ENCODE measurements around the gene ZNF438. TPM values are rescaled to one million over a fixed set of nuclear protein-coding genes. Genes with fewer than 3 reads are reported as not detected.

ZNF438 gene
- total and polyA plus RNA-seq, 2 of the 4 experiments (the other 2 are of a cell fraction) = 1.8 to 2.9 TPM

DNA sequence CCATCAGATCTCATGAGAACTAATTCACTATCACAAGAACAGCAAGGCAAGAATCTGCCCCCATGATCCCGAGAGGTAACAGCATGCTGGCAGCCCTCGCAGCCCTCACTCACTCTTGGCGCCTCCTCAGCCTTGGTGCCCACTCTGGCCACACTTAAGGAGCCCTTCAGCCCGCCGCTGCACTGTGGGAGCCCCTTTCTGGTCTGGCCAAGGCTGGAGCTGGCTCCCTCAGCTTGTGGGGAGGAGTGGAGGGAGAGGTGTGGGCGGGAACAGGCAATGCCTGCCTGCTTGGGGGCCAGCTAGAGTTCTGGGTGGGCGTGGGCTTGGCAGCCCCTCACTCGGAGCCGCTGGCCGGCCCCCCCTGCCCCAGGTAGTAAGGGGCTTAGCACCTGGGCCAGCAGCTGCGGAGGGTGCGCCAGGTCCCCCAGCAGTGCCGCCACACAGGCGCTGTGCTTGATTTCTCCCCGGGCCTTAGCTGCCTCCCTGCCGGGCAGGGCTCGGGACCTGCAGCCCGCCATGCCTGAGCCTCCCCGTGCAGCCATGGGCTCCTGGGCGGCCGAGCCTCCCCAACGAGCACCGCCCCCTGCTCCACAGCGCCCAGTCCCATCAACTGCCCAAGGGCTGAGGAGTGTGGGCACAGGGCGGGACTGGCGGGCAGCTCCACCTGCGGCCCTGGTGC is 24.0 kb upstream of the ZNF438 start:
- ChIA-PET POLR2A (ENCODE audit: unreplicated experiment) (no interaction called here), CTCF (no interaction called here)
- no peak overlapping the region for H3K4me3 ChIP-seq (ENCODE audit: insufficient read depth, low read depth, low read length)
- H3K27ac ChIP-seq (ENCODE audit: insufficient read depth, low read length) = no peak overlapping the region
- H3K9ac ChIP-seq (ENCODE audit: low read depth, low read length) = no peak overlapping the region
- no peak overlapping the region for H4K8ac ChIP-seq (ENCODE audit: low read depth in 2 of 2, low read length in 2 of 2)
- H3K9me3 ChIP-seq (ENCODE audit: control insufficient read depth, insufficient read depth, low read length) = peaks cover 11% of the 10 kb centered on the region
- no peak overlapping the region for H4K5ac ChIP-seq (ENCODE audit: low read depth, low read length)
- BruUV-seq (replicated peaks) = no TSS peak
- H2AK5ac ChIP-seq (ENCODE audit: low read depth, low read length) = no peak overlapping the region
- WGBS, 2 experiments (ENCODE audit: extremely low coverage in 2 of 2, insufficient read length in 1 of 2) = 92% methylated on average over 17 of the region's 27 CpGs; no CpG with 5 or more reads in 1 of the 2 experiments
- no peak overlapping the region for H2BK5ac ChIP-seq (ENCODE audit: low read depth, low read length, poor library complexity, severe bottlenecking)
- no peaks in the 10 kb centered on the region for H3K27me3 ChIP-seq (ENCODE audit: control insufficient read depth, insufficient read depth, low read length)
- no peak overlapping the region for H2BK20ac ChIP-seq (ENCODE audit: low read depth, low read length)
- intact Hi-C loops (cut with micrococcal nuclease) = no loop called here
- H3K4me2 ChIP-seq (ENCODE audit: low read depth, low read length) = no peak overlapping the region
- H3K36me3 ChIP-seq (ENCODE audit: control insufficient read depth, insufficient read depth, low read length) = no peaks in the 10 kb centered on the region
- H2BK15ac ChIP-seq (ENCODE audit: low read depth, low read length) = no peak overlapping the region
- H2BK120ac ChIP-seq (ENCODE audit: low read depth, low read length) = no peak overlapping the region
- no peaks in the 10 kb centered on the region; the same call in 1 of the 2 replicates for H3K4me1 ChIP-seq (ENCODE audit: control insufficient read depth, insufficient read depth, low read length)
- no peaks in the 10 kb centered on the region for H3K79me1 ChIP-seq (ENCODE audit: low read depth in 1 of 2, low read length in 2 of 2)
- no peak overlapping the region for H3K4ac ChIP-seq (ENCODE audit: low read depth, low read length)
- H2AK9ac ChIP-seq (replicated peaks; ENCODE audit: low read depth, low read length, poor library complexity) = no peak overlapping the region
- H3K23ac ChIP-seq (ENCODE audit: low read depth, low read length) = no peak overlapping the region
- H4K20me1 ChIP-seq (ENCODE audit: insufficient read depth, low read length) = no peaks in the 10 kb centered on the region
- H3K56ac ChIP-seq (ENCODE audit: extremely low read depth, insufficient read depth, low read length) = no peak overlapping the region
- H2AFZ ChIP-seq (replicated peaks; ENCODE audit: low read length, poor library complexity) = no peak overlapping the region
- no peak overlapping the region for H3K14ac ChIP-seq (replicated peaks; ENCODE audit: low read depth, low read length)
- dilution Hi-C loops (cut with HindIII; ENCODE audit: low sequenced_read_pairs, unreplicated experiment) = no loop called here
- no peak overlapping the region for H3K18ac ChIP-seq (ENCODE audit: low read depth, low read length)
- in situ Hi-C loops (cut with MboI; ENCODE audit: low sequenced_read_pairs) = no loop called here
- ATAC-seq (ENCODE audit: low read depth) (no peak), DNase-seq (no peak)
- TF ChIP-seq NFE2L2 (IDR thresholded peaks at IDR 0.05; ENCODE audit: low read depth, low read length) (no peak), POLR2A (IDR thresholded peaks at IDR 0.05; ENCODE audit: low read depth, low read length) (no peak), MAZ (IDR thresholded peaks at IDR 0.05; ENCODE audit: borderline replicate concordance, low read depth, low read length) (no peak), RCOR1 (IDR thresholded peaks at IDR 0.05; ENCODE audit: insufficient replicate concordance, low read length) (no peak), MAFK (IDR thresholded peaks at IDR 0.05; ENCODE audit: low read depth, low read length) (no peak), SMC3 (IDR thresholded peaks at IDR 0.05; ENCODE audit: low read depth, low read length) (no peak), BHLHE40 (IDR thresholded peaks at IDR 0.05; ENCODE audit: low read depth, low read length) (no peak)
- TF ChIP-seq, protein P1, sequence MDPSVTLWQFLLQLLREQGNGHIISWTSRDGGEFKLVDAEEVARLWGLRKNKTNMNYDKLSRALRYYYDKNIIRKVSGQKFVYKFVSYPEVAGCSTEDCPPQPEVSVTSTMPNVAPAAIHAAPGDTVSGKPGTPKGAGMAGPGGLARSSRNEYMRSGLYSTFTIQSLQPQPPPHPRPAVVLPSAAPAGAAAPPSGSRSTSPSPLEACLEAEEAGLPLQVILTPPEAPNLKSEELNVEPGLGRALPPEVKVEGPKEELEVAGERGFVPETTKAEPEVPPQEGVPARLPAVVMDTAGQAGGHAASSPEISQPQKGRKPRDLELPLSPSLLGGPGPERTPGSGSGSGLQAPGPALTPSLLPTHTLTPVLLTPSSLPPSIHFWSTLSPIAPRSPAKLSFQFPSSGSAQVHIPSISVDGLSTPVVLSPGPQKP (IDR thresholded peaks at IDR 0.05; ENCODE audit: borderline replicate concordance, low read depth, low read length) = no peak
- TF ChIP-seq, protein P2, sequence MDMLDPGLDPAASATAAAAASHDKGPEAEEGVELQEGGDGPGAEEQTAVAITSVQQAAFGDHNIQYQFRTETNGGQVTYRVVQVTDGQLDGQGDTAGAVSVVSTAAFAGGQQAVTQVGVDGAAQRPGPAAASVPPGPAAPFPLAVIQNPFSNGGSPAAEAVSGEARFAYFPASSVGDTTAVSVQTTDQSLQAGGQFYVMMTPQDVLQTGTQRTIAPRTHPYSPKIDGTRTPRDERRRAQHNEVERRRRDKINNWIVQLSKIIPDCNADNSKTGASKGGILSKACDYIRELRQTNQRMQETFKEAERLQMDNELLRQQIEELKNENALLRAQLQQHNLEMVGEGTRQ (IDR thresholded peaks at IDR 0.05; ENCODE audit: low read depth, low read length) = no peak
- no peak overlapping the region for H4K91ac ChIP-seq (ENCODE audit: insufficient read depth, low read depth, low read length)
- H3K9me1 ChIP-seq (ENCODE audit: insufficient read depth, low read length) = no peaks in the 10 kb centered on the region
